Transverse colon (tissue), 3 donors: ENCODE results near the gene UBE2E2.

Experiments used
- POLR2A ChIP-seq: fragments of 450-650 bp; IDR thresholded peaks from one replicate; pipeline ENCODE4 v1.6.1; 2016; ENCODE audit warnings: antibody characterized with exemption, mild to moderate bottlenecking, moderate library complexity
- TF ChIP-seq, protein P1 (sequence below), 5 experiments: fragments of 200-600 bp in 3 of 5; fragments of 450-650 bp in 2 of 5; sonication (generic) in 3 of 5; IDR thresholded peaks; 1 replicate in 2 of 5; 2 replicates in 3 of 5; pipeline ENCODE4 v1.5.1; 2016 to 2017; ENCODE audit warnings: antibody characterized with exemption in 5 of 5, inconsistent platforms in 3 of 5, mild to moderate bottlenecking in 2 of 5, moderate library complexity in 1 of 5

GRCh38 chr3:23193831-23194230 lies 9.3 kb upstream of the UBE2E2 start:
- TF ChIP-seq, protein P1, sequence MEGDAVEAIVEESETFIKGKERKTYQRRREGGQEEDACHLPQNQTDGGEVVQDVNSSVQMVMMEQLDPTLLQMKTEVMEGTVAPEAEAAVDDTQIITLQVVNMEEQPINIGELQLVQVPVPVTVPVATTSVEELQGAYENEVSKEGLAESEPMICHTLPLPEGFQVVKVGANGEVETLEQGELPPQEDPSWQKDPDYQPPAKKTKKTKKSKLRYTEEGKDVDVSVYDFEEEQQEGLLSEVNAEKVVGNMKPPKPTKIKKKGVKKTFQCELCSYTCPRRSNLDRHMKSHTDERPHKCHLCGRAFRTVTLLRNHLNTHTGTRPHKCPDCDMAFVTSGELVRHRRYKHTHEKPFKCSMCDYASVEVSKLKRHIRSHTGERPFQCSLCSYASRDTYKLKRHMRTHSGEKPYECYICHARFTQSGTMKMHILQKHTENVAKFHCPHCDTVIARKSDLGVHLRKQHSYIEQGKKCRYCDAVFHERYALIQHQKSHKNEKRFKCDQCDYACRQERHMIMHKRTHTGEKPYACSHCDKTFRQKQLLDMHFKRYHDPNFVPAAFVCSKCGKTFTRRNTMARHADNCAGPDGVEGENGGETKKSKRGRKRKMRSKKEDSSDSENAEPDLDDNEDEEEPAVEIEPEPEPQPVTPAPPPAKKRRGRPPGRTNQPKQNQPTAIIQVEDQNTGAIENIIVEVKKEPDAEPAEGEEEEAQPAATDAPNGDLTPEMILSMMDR (IDR thresholded peaks at IDR 0.05): no peak
- TF ChIP-seq POLR2A: no peak
